ENCODE measurements around the gene FAAP20.

GRCh38 chr1:2150801-2151200 lies 43.8 kb downstream of the FAAP20 start:
- TF ChIP-seq ISL1 (CRISPR knock-in tag; IDR thresholded peaks at IDR 0.05) = no peak
- no peak for TF ChIP-seq CREB5 (CRISPR knock-in tag; IDR thresholded peaks at IDR 0.05; ENCODE audit: low read depth)
- TF ChIP-seq RARB (CRISPR knock-in tag; IDR thresholded peaks at IDR 0.05) = no peak
- TF ChIP-seq, protein P1, sequence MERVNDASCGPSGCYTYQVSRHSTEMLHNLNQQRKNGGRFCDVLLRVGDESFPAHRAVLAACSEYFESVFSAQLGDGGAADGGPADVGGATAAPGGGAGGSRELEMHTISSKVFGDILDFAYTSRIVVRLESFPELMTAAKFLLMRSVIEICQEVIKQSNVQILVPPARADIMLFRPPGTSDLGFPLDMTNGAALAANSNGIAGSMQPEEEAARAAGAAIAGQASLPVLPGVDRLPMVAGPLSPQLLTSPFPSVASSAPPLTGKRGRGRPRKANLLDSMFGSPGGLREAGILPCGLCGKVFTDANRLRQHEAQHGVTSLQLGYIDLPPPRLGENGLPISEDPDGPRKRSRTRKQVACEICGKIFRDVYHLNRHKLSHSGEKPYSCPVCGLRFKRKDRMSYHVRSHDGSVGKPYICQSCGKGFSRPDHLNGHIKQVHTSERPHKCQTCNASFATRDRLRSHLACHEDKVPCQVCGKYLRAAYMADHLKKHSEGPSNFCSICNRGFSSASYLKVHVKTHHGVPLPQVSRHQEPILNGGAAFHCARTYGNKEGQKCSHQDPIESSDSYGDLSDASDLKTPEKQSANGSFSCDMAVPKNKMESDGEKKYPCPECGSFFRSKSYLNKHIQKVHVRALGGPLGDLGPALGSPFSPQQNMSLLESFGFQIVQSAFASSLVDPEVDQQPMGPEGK (CRISPR knock-in tag; IDR thresholded peaks at IDR 0.05; ENCODE audit: borderline replicate concordance) = no peak
- no peak for TF ChIP-seq ARNTL (CRISPR knock-in tag; IDR thresholded peaks at IDR 0.05; ENCODE audit: borderline replicate concordance, low read depth)

Data from SK-N-SH treated with all-trans-retinoic acid at 6 μM for 48 hours (cell line).